Stimulated activated CD8-positive, alpha-beta memory T cell treated with anti-CD3 and anti-CD28 coated beads, Interleukin-7, amount 100 ng/mL, for 1 hour (primary cell): ENCODE results near the gene TTLL6.
A peak's percentile ranks its signal among the peaks of the same experiment; 100 is the strongest.
"Not testable (repeated sequence)": the region's sequence is repeated elsewhere in the genome, so short reads cannot be mapped to it uniquely, and the experiment has no call there.

Experiments used
- DNase-seq, 2 donors: peaks; one replicate each; pipeline ENCODE4 v3.0.0-alpha.2; 2020; ENCODE audit warnings: low read depth in 2 of 2

Gene TTLL6

GRCh38 chr17:48724251-48725003, 92.6 kb downstream of the TTLL6 start:
- peak; percentile 32 to 60 for DNase-seq

DNA sequence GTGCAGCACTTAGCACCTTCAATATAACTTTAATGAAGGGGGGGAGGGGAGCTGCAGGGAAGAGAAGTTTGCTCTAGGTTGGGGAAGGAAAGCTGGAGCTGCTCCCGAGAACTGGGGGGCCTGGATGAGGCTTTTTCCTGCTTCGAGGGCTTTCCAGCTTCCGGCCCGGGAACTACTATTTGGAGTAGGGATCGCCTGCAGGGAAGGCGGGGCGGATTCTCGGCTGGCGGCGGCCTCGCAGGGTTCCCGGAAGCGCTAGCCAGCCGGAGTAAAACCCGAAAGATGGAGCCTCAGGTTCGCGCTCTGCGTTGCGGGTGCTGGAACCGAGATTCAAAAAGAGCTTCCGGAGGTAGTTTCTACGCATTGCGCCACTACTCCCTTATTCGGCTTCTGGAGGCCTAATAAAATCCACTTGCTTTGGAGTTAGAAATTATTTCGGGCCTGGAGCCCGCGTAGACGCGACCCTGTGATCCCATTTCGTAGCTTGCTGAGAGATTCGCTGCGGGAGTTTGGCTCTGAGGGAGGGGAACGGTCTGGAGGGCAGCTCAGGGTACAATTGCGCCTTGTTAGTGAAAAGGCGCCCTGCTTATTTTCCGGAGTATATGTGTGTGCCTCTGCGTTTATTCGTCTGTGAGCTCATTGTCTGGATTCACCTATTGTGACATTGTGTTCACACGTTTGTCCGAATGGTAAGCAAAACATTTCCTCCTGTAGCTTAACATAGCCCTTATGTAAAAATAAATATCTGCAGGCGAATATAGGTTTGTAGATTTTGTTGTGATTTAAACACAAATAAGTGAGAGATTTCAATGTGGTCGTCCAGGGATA, 93.4 kb downstream of the TTLL6 start:
- no peak for DNase-seq

GRCh38 chr17:48722915-48723422, 94.1 kb downstream of the TTLL6 start, which contains the start of gene PRAC2:
Gene PRAC2, plus strand, starts transcription at chr17:48723185. Its CDS starts 1,226 bp downstream, at chr17:48724411.
- no peak for DNase-seq

DNA sequence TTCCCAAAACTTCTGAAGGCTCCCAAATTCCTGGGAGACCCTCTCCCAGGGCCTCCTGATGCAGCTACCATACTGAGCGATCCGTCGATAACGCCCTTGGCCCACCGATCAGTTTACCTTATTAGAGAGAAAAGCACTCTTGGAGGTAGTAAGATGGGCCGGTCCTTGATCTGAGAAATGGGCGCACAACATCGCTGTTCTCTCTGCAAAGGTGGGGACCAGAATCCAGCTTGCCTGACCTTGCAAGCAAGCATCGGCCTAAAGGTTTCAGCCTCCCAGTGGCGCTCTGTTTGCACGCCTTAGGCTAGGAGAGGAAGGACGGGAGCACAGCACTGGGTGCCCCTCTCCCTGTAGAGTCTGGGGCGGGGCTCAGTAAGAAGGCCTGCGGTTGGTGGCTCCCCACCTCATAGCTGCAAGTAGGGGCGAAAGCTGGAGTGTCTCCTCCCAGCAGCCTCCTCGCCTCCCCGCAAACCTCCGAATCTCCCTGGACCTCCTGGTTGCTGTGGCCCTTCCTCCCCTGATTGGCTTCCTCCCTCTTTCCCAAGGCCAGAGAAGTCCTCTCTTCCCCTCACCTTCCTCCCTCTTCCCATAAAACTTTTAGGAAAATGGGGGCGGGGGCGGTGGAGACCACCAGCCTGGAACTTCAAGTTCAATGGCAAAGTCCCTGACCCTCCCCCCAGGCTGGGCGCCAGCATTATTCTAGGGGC, 94.7 kb downstream of the TTLL6 start, which contains the start of gene PRAC1:
TSS of gene PRAC1 (minus strand) at position 318 of the 707 bp plus-strand sequence. CDS start at position 192, 126 bp downstream.
- DNase-seq: no peak

DNA sequence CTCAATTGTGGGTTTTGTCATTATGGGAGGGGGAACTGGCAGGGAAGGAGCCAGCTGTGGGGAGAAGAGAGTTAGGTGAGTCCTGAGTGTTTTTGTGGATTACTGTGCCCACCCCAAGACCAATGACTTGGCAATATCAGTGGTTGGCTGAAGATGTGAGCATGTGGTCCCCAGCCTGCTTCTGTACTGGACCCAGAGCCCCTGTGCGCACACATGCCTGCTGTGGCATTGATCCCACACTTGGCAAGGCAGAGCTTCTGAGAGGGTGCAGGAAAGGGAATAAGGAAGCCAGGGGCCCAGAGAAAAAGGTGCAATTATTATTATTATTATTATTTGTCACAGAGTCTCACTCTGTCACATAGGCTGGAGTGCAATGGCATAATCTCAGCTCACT, 96.0 kb downstream of the TTLL6 start:
- no peak for DNase-seq

- DNase-seq: no peak
These were observed 96.6 kb downstream of the TTLL6 start for GRCh38 chr17:48720266-48721008.

DNA sequence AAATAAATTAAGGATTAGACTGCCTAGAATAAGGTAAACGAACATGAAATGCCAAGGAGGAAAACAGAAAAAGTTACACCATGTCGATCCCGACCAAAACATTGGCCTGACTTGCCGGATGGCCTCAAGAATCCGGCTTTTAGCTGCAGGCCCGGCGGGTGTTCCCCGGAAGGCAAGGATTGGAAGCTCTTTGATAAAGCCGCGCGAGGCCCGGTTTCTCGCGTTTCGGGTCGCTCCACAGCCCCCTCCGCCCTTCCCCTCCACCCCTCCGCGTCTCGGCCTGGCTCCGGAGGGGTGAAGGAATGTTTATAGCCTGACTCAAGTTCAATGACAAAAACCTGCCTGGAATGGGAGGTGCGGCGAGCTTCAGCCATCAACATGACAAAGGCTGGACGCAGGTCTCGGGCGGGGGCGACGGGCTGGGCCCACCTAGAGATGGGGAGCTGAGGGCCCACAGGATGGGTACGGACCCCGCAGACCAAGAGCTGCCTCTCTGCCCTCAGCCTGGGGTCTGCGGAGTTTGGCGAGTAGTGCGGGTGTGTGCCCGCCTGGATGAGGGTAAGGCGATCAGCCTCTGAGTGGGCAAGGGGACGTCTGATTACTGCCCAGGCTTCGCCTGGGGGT, 97.3 kb downstream of the TTLL6 start:
- no peak for DNase-seq

- no peak for DNase-seq
These were observed 98.0 kb downstream of the TTLL6 start for GRCh38 chr17:48718761-48719641.

DNA sequence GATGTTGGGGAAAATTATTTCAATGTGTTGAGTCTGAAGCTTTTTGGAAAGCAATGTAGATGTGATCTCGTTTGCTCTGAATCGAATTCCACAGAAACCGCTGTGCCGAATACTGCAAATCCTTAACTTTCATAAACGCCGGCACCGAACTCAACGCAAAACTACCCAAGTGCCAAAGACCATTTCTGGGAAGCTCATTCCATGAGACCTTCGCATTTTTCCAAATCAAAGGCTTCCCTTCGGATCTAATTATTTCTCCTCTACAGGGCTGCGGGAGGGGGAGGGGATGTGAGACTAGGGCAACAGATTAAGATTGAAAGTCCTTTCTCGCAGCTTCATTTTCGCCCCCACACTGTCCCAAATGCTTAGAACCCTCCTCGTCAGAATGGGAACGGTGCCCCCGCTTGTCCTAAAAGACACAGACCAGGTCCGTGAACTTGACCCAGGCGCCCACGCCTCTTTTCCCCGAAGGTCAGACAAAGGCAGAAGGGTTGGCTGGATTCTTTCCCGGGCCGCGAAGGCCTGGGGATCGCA, 98.7 kb downstream of the TTLL6 start:
- DNase-seq: no peak

GRCh38 chr17:48717367-48718226, 99.4 kb downstream of the TTLL6 start:
- DNase-seq: no peak

- DNase-seq: not testable (repeated sequence)
These were observed 100.5 kb downstream of the TTLL6 start for GRCh38 chr17:48716549-48716948.

- DNase-seq: no peak
These were observed 101.3 kb downstream of the TTLL6 start for GRCh38 chr17:48715496-48716399.
